Ishikawa (cell line): Measurements from ENCODE around the gene NTRK3.

Experiments used
- EGR1 ChIP-seq: IDR thresholded peaks from 2 replicates; pipeline ENCODE4 v1.6.1; 2012
- EP300 ChIP-seq: IDR thresholded peaks from 2 replicates; pipeline ENCODE4 v1.6.1; 2012; ENCODE audit warnings: borderline replicate concordance
- FOXM1 ChIP-seq: IDR thresholded peaks from 2 replicates; pipeline ENCODE4 v1.6.1; 2012; ENCODE audit warnings: low read depth, borderline replicate concordance
- MAX ChIP-seq: IDR thresholded peaks from 2 replicates; pipeline ENCODE4 v1.6.1; 2012
- NFIC ChIP-seq: IDR thresholded peaks from 2 replicates; pipeline ENCODE4 v1.6.1; 2012
- RAD21 ChIP-seq: IDR thresholded peaks from 2 replicates; pipeline ENCODE4 v1.6.1; 2012; ENCODE audit warnings: low read depth
- TCF12 ChIP-seq: IDR thresholded peaks from 2 replicates; pipeline ENCODE4 v1.6.1; 2012; ENCODE audit warnings: low read depth
- YY1 ChIP-seq: IDR thresholded peaks from 2 replicates; pipeline ENCODE4 v1.6.1; 2012; ENCODE audit warnings: low read depth
- TF ChIP-seq, protein P1 (sequence below): IDR thresholded peaks from 2 replicates; pipeline ENCODE4 v1.6.1; 2012; ENCODE audit warnings: low read depth, mild to moderate bottlenecking
- TF ChIP-seq, protein P2 (sequence below): IDR thresholded peaks from 2 replicates; pipeline ENCODE4 v1.6.1; 2012

GRCh38 chr15:87939848-87940457 lies 316.6 kb downstream of the NTRK3 start:
- TF ChIP-seq, protein P1, sequence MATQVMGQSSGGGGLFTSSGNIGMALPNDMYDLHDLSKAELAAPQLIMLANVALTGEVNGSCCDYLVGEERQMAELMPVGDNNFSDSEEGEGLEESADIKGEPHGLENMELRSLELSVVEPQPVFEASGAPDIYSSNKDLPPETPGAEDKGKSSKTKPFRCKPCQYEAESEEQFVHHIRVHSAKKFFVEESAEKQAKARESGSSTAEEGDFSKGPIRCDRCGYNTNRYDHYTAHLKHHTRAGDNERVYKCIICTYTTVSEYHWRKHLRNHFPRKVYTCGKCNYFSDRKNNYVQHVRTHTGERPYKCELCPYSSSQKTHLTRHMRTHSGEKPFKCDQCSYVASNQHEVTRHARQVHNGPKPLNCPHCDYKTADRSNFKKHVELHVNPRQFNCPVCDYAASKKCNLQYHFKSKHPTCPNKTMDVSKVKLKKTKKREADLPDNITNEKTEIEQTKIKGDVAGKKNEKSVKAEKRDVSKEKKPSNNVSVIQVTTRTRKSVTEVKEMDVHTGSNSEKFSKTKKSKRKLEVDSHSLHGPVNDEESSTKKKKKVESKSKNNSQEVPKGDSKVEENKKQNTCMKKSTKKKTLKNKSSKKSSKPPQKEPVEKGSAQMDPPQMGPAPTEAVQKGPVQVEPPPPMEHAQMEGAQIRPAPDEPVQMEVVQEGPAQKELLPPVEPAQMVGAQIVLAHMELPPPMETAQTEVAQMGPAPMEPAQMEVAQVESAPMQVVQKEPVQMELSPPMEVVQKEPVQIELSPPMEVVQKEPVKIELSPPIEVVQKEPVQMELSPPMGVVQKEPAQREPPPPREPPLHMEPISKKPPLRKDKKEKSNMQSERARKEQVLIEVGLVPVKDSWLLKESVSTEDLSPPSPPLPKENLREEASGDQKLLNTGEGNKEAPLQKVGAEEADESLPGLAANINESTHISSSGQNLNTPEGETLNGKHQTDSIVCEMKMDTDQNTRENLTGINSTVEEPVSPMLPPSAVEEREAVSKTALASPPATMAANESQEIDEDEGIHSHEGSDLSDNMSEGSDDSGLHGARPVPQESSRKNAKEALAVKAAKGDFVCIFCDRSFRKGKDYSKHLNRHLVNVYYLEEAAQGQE = no peak
- TF ChIP-seq EP300 = no peak
- TF ChIP-seq RAD21 = no peak
- no peak for TF ChIP-seq YY1
- TF ChIP-seq MAX = no peak
- no peak for TF ChIP-seq EGR1
- no peak for TF ChIP-seq FOXM1
- TF ChIP-seq, protein P2, sequence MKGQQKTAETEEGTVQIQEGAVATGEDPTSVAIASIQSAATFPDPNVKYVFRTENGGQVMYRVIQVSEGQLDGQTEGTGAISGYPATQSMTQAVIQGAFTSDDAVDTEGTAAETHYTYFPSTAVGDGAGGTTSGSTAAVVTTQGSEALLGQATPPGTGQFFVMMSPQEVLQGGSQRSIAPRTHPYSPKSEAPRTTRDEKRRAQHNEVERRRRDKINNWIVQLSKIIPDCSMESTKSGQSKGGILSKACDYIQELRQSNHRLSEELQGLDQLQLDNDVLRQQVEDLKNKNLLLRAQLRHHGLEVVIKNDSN = no peak
- TF ChIP-seq TCF12 = no peak
- no peak for TF ChIP-seq NFIC
